GM18498 (cell line): ENCODE data around the gene CCDC85C.

Experiments
- ATAC-seq: cut with Tn5 transposase; IDR thresholded peaks from one replicate; pipeline ENCODE4 v1.9.1; 2021; ENCODE audit warnings: mild to moderate bottlenecking, moderate library complexity; ENCODE audit not compliant: unreplicated experiment

CCDC85C gene

GRCh38 chr14:99459481-99460100 is 144.4 kb downstream of the CCDC85C start:
- no peak for ATAC-seq

DNA sequence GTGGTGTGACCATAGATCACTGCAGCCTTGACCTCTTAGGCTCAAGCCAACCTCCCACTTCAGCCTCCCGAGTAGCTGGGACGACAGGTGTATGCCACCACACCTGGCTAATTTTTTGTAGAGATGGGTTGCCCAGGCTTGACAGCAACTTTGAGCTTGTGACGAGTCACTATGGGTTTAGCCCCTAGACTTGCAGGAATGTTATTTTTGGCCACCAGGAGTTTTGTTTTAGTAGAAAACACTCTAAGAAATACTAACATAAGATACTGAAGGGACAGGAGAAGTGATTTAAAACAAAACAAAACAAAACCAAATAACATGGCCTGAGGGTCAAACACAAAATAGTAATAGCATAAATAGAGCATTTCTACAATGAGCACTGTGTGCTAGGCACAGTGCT is 149.8 kb downstream of the CCDC85C start:
- no peak for ATAC-seq

- no peak for ATAC-seq
Observed at GRCh38 chr14:99452968-99453367, 151.0 kb downstream of the CCDC85C start.

DNA sequence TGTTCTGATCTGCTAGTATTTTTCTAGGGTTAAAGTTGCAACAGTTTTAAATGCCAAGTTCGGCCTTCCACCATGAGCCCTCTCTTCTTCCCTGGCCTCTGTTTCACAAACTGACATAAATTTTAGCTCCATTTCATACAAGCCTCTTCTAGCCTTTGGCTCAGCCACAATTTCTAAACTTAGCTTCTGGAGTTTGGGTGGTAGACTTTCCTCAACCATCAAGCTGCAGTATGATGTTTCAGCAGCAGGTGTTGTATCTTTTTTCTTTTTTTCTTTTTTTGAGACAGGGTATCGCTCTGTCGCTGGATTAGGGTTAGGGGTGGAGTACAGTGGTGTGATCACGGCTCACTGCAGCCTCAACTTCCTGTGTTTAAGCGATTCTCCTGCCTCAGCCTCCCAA is 152.8 kb downstream of the CCDC85C start:
- no peak for ATAC-seq

GRCh38 chr14:99450266-99450665 is 153.7 kb downstream of the CCDC85C start:
- no peak for ATAC-seq
